ENCODE measurements around the gene ZSCAN10.

ZSCAN10 gene

GRCh38 chr16:3138342-3138741 is 39.2 kb upstream of the ZSCAN10 start:
- peaks cover 20% of the 10 kb centered on the region for H3K79me2 ChIP-seq (ENCODE audit: insufficient read depth, low read length)
- no peak overlapping the region for H3K4me2 ChIP-seq (ENCODE audit: low read depth, low read length, poor library complexity, severe bottlenecking)
- no peaks in the 10 kb centered on the region for H3K9me3 ChIP-seq (ENCODE audit: insufficient read depth, low read depth, low read length)
- H3K36me3 ChIP-seq (ENCODE audit: insufficient read depth, low read length) = no peaks in the 10 kb centered on the region
- H3F3A ChIP-seq (ENCODE audit: low read depth) = no peaks in the 10 kb centered on the region
- no peak overlapping the region for H2AFZ ChIP-seq (ENCODE audit: low read length)
- H3K27me3 ChIP-seq (ENCODE audit: insufficient read depth, low read length, poor library complexity, severe bottlenecking) = peaks cover 5% of the 10 kb centered on the region
- no peaks in the 10 kb centered on the region for H3K9me2 ChIP-seq (replicated peaks; ENCODE audit: low read depth, low read length)
- H3K4me3 ChIP-seq (ENCODE audit: low read length, poor library complexity, severe bottlenecking) = no peak overlapping the region
- H4K20me1 ChIP-seq (ENCODE audit: insufficient read depth, low read length, poor library complexity, severe bottlenecking) = no peaks in the 10 kb centered on the region
- H3K4me1 ChIP-seq (ENCODE audit: insufficient read depth, low read length, poor library complexity, severe bottlenecking) = no peaks in the 10 kb centered on the region
- no peak overlapping the region for H3K9ac ChIP-seq (ENCODE audit: low read depth, low read length, poor library complexity, severe bottlenecking)
- TF ChIP-seq, protein P1, sequence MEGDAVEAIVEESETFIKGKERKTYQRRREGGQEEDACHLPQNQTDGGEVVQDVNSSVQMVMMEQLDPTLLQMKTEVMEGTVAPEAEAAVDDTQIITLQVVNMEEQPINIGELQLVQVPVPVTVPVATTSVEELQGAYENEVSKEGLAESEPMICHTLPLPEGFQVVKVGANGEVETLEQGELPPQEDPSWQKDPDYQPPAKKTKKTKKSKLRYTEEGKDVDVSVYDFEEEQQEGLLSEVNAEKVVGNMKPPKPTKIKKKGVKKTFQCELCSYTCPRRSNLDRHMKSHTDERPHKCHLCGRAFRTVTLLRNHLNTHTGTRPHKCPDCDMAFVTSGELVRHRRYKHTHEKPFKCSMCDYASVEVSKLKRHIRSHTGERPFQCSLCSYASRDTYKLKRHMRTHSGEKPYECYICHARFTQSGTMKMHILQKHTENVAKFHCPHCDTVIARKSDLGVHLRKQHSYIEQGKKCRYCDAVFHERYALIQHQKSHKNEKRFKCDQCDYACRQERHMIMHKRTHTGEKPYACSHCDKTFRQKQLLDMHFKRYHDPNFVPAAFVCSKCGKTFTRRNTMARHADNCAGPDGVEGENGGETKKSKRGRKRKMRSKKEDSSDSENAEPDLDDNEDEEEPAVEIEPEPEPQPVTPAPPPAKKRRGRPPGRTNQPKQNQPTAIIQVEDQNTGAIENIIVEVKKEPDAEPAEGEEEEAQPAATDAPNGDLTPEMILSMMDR (conservative IDR thresholded peaks at IDR 0.05; ENCODE audit: low read length) = no peak
- no peak for TF ChIP-seq EZH2phosphoT487 (IDR thresholded peaks at IDR 0.05; ENCODE audit: borderline replicate concordance)

DNA sequence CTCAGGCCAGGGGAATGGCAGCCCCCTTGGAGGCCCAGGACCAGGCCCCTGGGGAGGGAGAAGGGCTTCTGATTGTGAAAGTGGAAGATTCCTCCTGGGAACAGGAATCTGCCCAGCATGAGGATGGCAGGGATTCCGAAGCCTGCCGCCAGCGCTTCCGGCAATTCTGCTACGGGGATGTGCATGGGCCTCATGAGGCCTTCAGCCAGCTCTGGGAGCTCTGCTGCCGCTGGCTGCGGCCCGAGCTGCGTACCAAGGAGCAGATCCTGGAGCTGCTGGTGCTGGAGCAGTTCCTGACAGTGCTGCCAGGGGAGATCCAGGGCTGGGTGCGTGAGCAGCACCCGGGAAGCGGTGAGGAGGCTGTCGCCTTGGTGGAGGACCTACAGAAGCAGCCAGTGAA is 38.2 kb upstream of the ZSCAN10 start:
- Histone ChIP-seq H3K4me1 (ENCODE audit: insufficient read depth, low read length, poor library complexity, severe bottlenecking) (no peaks in the 10 kb centered on the region), H4K20me1 (ENCODE audit: insufficient read depth, low read length, poor library complexity, severe bottlenecking) (no peaks in the 10 kb centered on the region), H3F3A (ENCODE audit: low read depth) (no peaks in the 10 kb centered on the region), H3K27me3 (ENCODE audit: insufficient read depth, low read length, poor library complexity, severe bottlenecking) (peaks cover 5% of the 10 kb centered on the region), H3K79me2 (ENCODE audit: insufficient read depth, low read length) (peaks cover 28% of the 10 kb centered on the region), H3K36me3 (ENCODE audit: insufficient read depth, low read length) (no peaks in the 10 kb centered on the region), H3K9me2 (replicated peaks; ENCODE audit: low read depth, low read length) (no peaks in the 10 kb centered on the region), H3K9ac (ENCODE audit: low read depth, low read length, poor library complexity, severe bottlenecking) (no peak overlapping the region), H3K4me2 (ENCODE audit: low read depth, low read length, poor library complexity, severe bottlenecking) (no peak overlapping the region), H2AFZ (ENCODE audit: low read length) (no peak overlapping the region), H3K4me3 (ENCODE audit: low read length, poor library complexity, severe bottlenecking) (no peak overlapping the region), H3K9me3 (ENCODE audit: insufficient read depth, low read depth, low read length) (no peaks in the 10 kb centered on the region)
- TF ChIP-seq EZH2phosphoT487 (IDR thresholded peaks at IDR 0.05; ENCODE audit: borderline replicate concordance) = no peak
- TF ChIP-seq, protein P1 (conservative IDR thresholded peaks at IDR 0.05; ENCODE audit: low read length) = no peak

- Histone ChIP-seq H3K79me2 (ENCODE audit: insufficient read depth, low read length) (peaks cover 32% of the 10 kb centered on the region), H3K36me3 (ENCODE audit: insufficient read depth, low read length) (no peaks in the 10 kb centered on the region), H4K20me1 (ENCODE audit: insufficient read depth, low read length, poor library complexity, severe bottlenecking) (no peaks in the 10 kb centered on the region), H3K4me1 (ENCODE audit: insufficient read depth, low read length, poor library complexity, severe bottlenecking) (no peaks in the 10 kb centered on the region), H2AFZ (ENCODE audit: low read length) (peak overlapping the region; percentile 82), H3F3A (ENCODE audit: low read depth) (no peaks in the 10 kb centered on the region), H3K4me3 (ENCODE audit: low read length, poor library complexity, severe bottlenecking) (peak overlapping the region; percentile 88), H3K9me2 (replicated peaks; ENCODE audit: low read depth, low read length) (no peaks in the 10 kb centered on the region), H3K4me2 (ENCODE audit: low read depth, low read length, poor library complexity, severe bottlenecking) (peak overlapping the region; percentile 71), H3K9me3 (ENCODE audit: insufficient read depth, low read depth, low read length) (no peaks in the 10 kb centered on the region), H3K9ac (ENCODE audit: low read depth, low read length, poor library complexity, severe bottlenecking) (peak overlapping the region; percentile 88), H3K27me3 (ENCODE audit: insufficient read depth, low read length, poor library complexity, severe bottlenecking) (peaks cover 5% of the 10 kb centered on the region)
- TF ChIP-seq, protein P1 (conservative IDR thresholded peaks at IDR 0.05; ENCODE audit: low read length) = no peak
- no peak for TF ChIP-seq EZH2phosphoT487 (IDR thresholded peaks at IDR 0.05; ENCODE audit: borderline replicate concordance)
Observed at GRCh38 chr16:3135126-3135715, 36.1 kb upstream of the ZSCAN10 start.

Measured in Loucy (cell line).